ENCODE data around the gene BEND7.

The BEND7 gene, protein sequence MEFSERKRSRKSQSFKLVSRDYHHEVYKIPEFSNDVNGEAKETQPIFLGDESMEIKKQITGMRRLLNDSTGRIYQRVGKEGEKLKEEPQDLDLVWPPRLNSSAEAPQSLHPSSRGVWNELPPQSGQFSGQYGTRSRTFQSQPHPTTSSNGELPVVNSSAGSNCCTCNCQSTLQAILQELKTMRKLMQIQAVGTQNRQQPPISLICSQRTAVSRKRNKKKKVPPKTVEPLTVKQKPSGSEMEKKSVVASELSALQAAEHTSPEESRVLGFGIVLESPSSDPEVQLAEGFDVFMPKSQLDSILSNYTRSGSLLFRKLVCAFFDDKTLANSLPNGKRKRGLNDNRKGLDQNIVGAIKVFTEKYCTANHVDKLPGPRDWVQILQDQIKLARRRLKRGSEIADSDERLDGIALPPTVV

GRCh38 chr10:13528875-13529713, at the start of gene BEND7:
Gene BEND7 (minus strand): TSS chr10:13529014. CDS start chr10:13528533, 481 bp downstream.
- Histone ChIP-seq H3K4me3 (ENCODE audit: low read length) (no peak within 1 kb of the TSS), H3K9me3 (ENCODE audit: control insufficient read depth, insufficient read depth, low read length) (no peaks in the 10 kb centered on the region)
- TF ChIP-seq CTCF (IDR thresholded peaks at IDR 0.05; ENCODE audit: low read depth, low read length, poor library complexity, severe bottlenecking): no peak
- peak; percentile 88; the same call in 1 of the 2 replicates for TF ChIP-seq EZH2phosphoT487 (IDR thresholded peaks at IDR 0.05; ENCODE audit: borderline replicate concordance, low read length)

GRCh38 chr10:13573960-13574359, 45.1 kb upstream of the BEND7 start:
- H4K20me1 ChIP-seq (ENCODE audit: control insufficient read depth, insufficient read depth, low read depth, low read length): no peaks in the 10 kb centered on the region
- no peak overlapping the region for H3K27ac ChIP-seq (ENCODE audit: low read depth, low read length)
- no peaks in the 10 kb centered on the region for H3K79me2 ChIP-seq (ENCODE audit: control insufficient read depth, low read length)
- no peak for TF ChIP-seq EZH2phosphoT487 (IDR thresholded peaks at IDR 0.05; ENCODE audit: borderline replicate concordance, low read length)
- TF ChIP-seq CTCF (IDR thresholded peaks at IDR 0.05; ENCODE audit: low read depth, low read length, poor library complexity, severe bottlenecking): no peak
- no peak overlapping the region for H3K4me2 ChIP-seq (ENCODE audit: low read length)
- H3K4me3 ChIP-seq (ENCODE audit: low read length): no peak overlapping the region
- no peaks in the 10 kb centered on the region for H3K36me3 ChIP-seq (ENCODE audit: control insufficient read depth, low read length)
- no peaks in the 10 kb centered on the region for H3K4me1 ChIP-seq (ENCODE audit: control insufficient read depth, low read length)
- H3K27me3 ChIP-seq (ENCODE audit: control insufficient read depth, low read length): peaks cover 2% of the 10 kb centered on the region; the same call in 1 of the 2 replicates
- H3F3A ChIP-seq (ENCODE audit: control insufficient read depth, insufficient read depth): no peaks in the 10 kb centered on the region
- no peaks in the 10 kb centered on the region for H3K9me2 ChIP-seq (replicated peaks; ENCODE audit: control insufficient read depth, low read length)
- H3K9me3 ChIP-seq (ENCODE audit: control insufficient read depth, insufficient read depth, low read length): no peaks in the 10 kb centered on the region

More at GRCh38 chr10:13528875-13529713, at the start of gene BEND7:
- Histone ChIP-seq H3K4me2 (ENCODE audit: low read length) (no peak within 1 kb of the TSS), H3F3A (ENCODE audit: control insufficient read depth, insufficient read depth) (no peaks in the 10 kb centered on the region), H3K36me3 (ENCODE audit: control insufficient read depth, low read length) (no peaks in the 10 kb centered on the region), H3K79me2 (ENCODE audit: control insufficient read depth, low read length) (no peaks in the 10 kb centered on the region), H4K20me1 (ENCODE audit: control insufficient read depth, insufficient read depth, low read depth, low read length) (no peaks in the 10 kb centered on the region), H3K27me3 (ENCODE audit: control insufficient read depth, low read length) (peaks cover 37% of the 10 kb centered on the region), H3K4me1 (ENCODE audit: control insufficient read depth, low read length) (no peaks in the 10 kb centered on the region), H3K27ac (ENCODE audit: low read depth, low read length) (no peak within 1 kb of the TSS), H3K9me2 (replicated peaks; ENCODE audit: control insufficient read depth, low read length) (no peaks in the 10 kb centered on the region)

GRCh38 chr10:13571541-13571940, 42.7 kb upstream of the BEND7 start:
- Histone ChIP-seq H3K4me1 (ENCODE audit: control insufficient read depth, low read length) (no peaks in the 10 kb centered on the region), H4K20me1 (ENCODE audit: control insufficient read depth, insufficient read depth, low read depth, low read length) (no peaks in the 10 kb centered on the region)

More at GRCh38 chr10:13571541-13571940, 42.7 kb upstream of the BEND7 start:
- H3K9me2 ChIP-seq (replicated peaks; ENCODE audit: control insufficient read depth, low read length): no peaks in the 10 kb centered on the region
- no peak overlapping the region for H3K4me3 ChIP-seq (ENCODE audit: low read length)
- no peaks in the 10 kb centered on the region for H3K9me3 ChIP-seq (ENCODE audit: control insufficient read depth, insufficient read depth, low read length)
- no peak overlapping the region for H3K4me2 ChIP-seq (ENCODE audit: low read length)
- H3K79me2 ChIP-seq (ENCODE audit: control insufficient read depth, low read length): no peaks in the 10 kb centered on the region
- no peaks in the 10 kb centered on the region for H3F3A ChIP-seq (ENCODE audit: control insufficient read depth, insufficient read depth)
- H3K36me3 ChIP-seq (ENCODE audit: control insufficient read depth, low read length): no peaks in the 10 kb centered on the region
- H3K27ac ChIP-seq (ENCODE audit: low read depth, low read length): no peak overlapping the region
- TF ChIP-seq EZH2phosphoT487 (IDR thresholded peaks at IDR 0.05; ENCODE audit: borderline replicate concordance, low read length) (no peak), CTCF (IDR thresholded peaks at IDR 0.05; ENCODE audit: low read depth, low read length, poor library complexity, severe bottlenecking) (no peak)
- peaks cover 3% of the 10 kb centered on the region; the same call in 1 of the 2 replicates for H3K27me3 ChIP-seq (ENCODE audit: control insufficient read depth, low read length)
